ENCODE measurements around the gene NIP7. TPM values are rescaled to one million over a fixed set of nuclear protein-coding genes. Genes with fewer than 3 reads are reported as not detected.
A peak's percentile ranks its signal among the peaks of the same experiment; 100 is the strongest.

Gene NIP7
- total and polyA plus RNA-seq, 2 of the 4 experiments (the other 2 are of a cell fraction), result 14.0 to 28.3 TPM

- no peak for DNase-seq
- H2BK120ac ChIP-seq (ENCODE audit: low read depth, low read length), result no peak overlapping the region
- dilution Hi-C loops (cut with HindIII; ENCODE audit: low sequenced_read_pairs, unreplicated experiment), result no loop called here
- no TSS peak for BruUV-seq (replicated peaks)
- no peak overlapping the region for H4K8ac ChIP-seq (ENCODE audit: low read depth in 2 of 2, low read length in 2 of 2)
- H3K9me3 ChIP-seq (ENCODE audit: control insufficient read depth, insufficient read depth, low read length), result no peaks in the 10 kb centered on the region
- H3K36me3 ChIP-seq (ENCODE audit: control insufficient read depth, insufficient read depth, low read length), result peaks cover 82% of the 10 kb centered on the region
- in situ Hi-C loops (cut with MboI; ENCODE audit: low sequenced_read_pairs), result no loop called here
- H3K14ac ChIP-seq (replicated peaks; ENCODE audit: low read depth, low read length), result no peak overlapping the region
- peaks cover 3% of the 10 kb centered on the region; the same call in 1 of the 2 replicates for H3K9me1 ChIP-seq (ENCODE audit: insufficient read depth, low read length)
- H2BK15ac ChIP-seq (ENCODE audit: low read depth, low read length), result no peak overlapping the region
- ChIA-PET POLR2A (ENCODE audit: unreplicated experiment) (no interaction called here), CTCF (no interaction called here)
- H3K23ac ChIP-seq (ENCODE audit: low read depth, low read length), result no peak overlapping the region
- H4K91ac ChIP-seq (ENCODE audit: insufficient read depth, low read depth, low read length), result no peak overlapping the region
- 92% methylated on average over 4 of the region's 10 CpGs; no CpG with 5 or more reads in 1 of the 2 experiments for WGBS, 2 experiments (ENCODE audit: extremely low coverage in 2 of 2, insufficient read length in 1 of 2)
- no peak overlapping the region for H3K4me2 ChIP-seq (ENCODE audit: low read depth, low read length)
- H3K79me1 ChIP-seq (ENCODE audit: low read depth in 1 of 2, low read length in 2 of 2), result peaks cover 38 to 84% of the 10 kb centered on the region in 2 experiments
- H3K56ac ChIP-seq (ENCODE audit: extremely low read depth, insufficient read depth, low read length), result no peak overlapping the region
- H2AK5ac ChIP-seq (ENCODE audit: low read depth, low read length), result no peak overlapping the region
- peaks cover 43% of the 10 kb centered on the region for H4K20me1 ChIP-seq (ENCODE audit: insufficient read depth, low read length)
- H3K4me3 ChIP-seq (ENCODE audit: insufficient read depth, low read depth, low read length), result no peak overlapping the region
- peak overlapping the region; percentile 19 for H2AK9ac ChIP-seq (replicated peaks; ENCODE audit: low read depth, low read length, poor library complexity)
- H2BK5ac ChIP-seq (ENCODE audit: low read depth, low read length, poor library complexity, severe bottlenecking), result no peak overlapping the region
- no peak for TF ChIP-seq POLR2A (IDR thresholded peaks at IDR 0.05; ENCODE audit: low read depth, low read length)
- TF ChIP-seq MXI1 (IDR thresholded peaks at IDR 0.05; ENCODE audit: borderline replicate concordance, low read depth, low read length), result no peak
- TF ChIP-seq NFE2L2 (IDR thresholded peaks at IDR 0.05; ENCODE audit: low read depth, low read length), result no peak
- no peak for TF ChIP-seq MAZ (IDR thresholded peaks at IDR 0.05; ENCODE audit: borderline replicate concordance, low read depth, low read length)
- TF ChIP-seq CEBPB (IDR thresholded peaks at IDR 0.05; ENCODE audit: low read depth, low read length), result no peak
- TF ChIP-seq RFX5 (IDR thresholded peaks at IDR 0.05; ENCODE audit: low read depth, low read length), result no peak
- TF ChIP-seq MAFK (IDR thresholded peaks at IDR 0.05; ENCODE audit: low read depth, low read length), result no peak
- TF ChIP-seq USF2 (IDR thresholded peaks at IDR 0.05; ENCODE audit: low read depth, low read length), result no peak
- no peak for TF ChIP-seq CHD1 (IDR thresholded peaks at IDR 0.05; ENCODE audit: low read depth, low read length)
- TF ChIP-seq CTCF (conservative IDR thresholded peaks at IDR 0.05; ENCODE audit: low read depth, low read length), result no peak
- TF ChIP-seq RAD21 (IDR thresholded peaks at IDR 0.05; ENCODE audit: low read length), result no peak
- TF ChIP-seq BHLHE40 (IDR thresholded peaks at IDR 0.05; ENCODE audit: low read depth, low read length), result no peak
- no peak for TF ChIP-seq FOS (IDR thresholded peaks at IDR 0.05; ENCODE audit: low read depth, low read length)
- no peak for TF ChIP-seq ELK1 (IDR thresholded peaks at IDR 0.05; ENCODE audit: borderline replicate concordance, low read depth, low read length)
- no peak for TF ChIP-seq SMC3 (IDR thresholded peaks at IDR 0.05; ENCODE audit: low read depth, low read length)
- no peak for TF ChIP-seq RCOR1 (IDR thresholded peaks at IDR 0.05; ENCODE audit: insufficient replicate concordance, low read length)
- H3K9ac ChIP-seq (ENCODE audit: low read depth, low read length), result no peak overlapping the region
- intact Hi-C loops (cut with micrococcal nuclease), result no loop called here
- no peak overlapping the region for H3K18ac ChIP-seq (ENCODE audit: low read depth, low read length)
- no peak overlapping the region for H2BK20ac ChIP-seq (ENCODE audit: low read depth, low read length)
- H3K4me1 ChIP-seq (ENCODE audit: control insufficient read depth, insufficient read depth, low read length), result no peaks in the 10 kb centered on the region
- H3K4ac ChIP-seq (ENCODE audit: low read depth, low read length), result no peak overlapping the region
- H4K5ac ChIP-seq (ENCODE audit: low read depth, low read length), result no peak overlapping the region
- H2AFZ ChIP-seq (replicated peaks; ENCODE audit: low read length, poor library complexity), result no peak overlapping the region
- no peak for ATAC-seq (ENCODE audit: low read depth)
- no peaks in the 10 kb centered on the region for H3K27me3 ChIP-seq (ENCODE audit: control insufficient read depth, insufficient read depth, low read length)
- no peak overlapping the region for H3K27ac ChIP-seq (ENCODE audit: insufficient read depth, low read length)
Measured at GRCh38 chr16:69318911-69319289, 20.7 kb upstream of the NIP7 start.

Measured in IMR-90 (cell line).